GM21423 (cell line): ENCODE data around the gene SPOUT1.
A peak's percentile ranks its signal among the peaks of the same experiment; 100 is the strongest.

Experiments
- ATAC-seq: cut with Tn5 transposase; IDR thresholded peaks from one replicate; pipeline ENCODE4 v1.9.1; 2021; ENCODE audit warnings: mild to moderate bottlenecking, moderate library complexity; ENCODE audit not compliant: unreplicated experiment

The SPOUT1 gene

GRCh38 chr9:128773049-128773448 is 56.5 kb downstream of the SPOUT1 start:
- ATAC-seq, result no peak

DNA sequence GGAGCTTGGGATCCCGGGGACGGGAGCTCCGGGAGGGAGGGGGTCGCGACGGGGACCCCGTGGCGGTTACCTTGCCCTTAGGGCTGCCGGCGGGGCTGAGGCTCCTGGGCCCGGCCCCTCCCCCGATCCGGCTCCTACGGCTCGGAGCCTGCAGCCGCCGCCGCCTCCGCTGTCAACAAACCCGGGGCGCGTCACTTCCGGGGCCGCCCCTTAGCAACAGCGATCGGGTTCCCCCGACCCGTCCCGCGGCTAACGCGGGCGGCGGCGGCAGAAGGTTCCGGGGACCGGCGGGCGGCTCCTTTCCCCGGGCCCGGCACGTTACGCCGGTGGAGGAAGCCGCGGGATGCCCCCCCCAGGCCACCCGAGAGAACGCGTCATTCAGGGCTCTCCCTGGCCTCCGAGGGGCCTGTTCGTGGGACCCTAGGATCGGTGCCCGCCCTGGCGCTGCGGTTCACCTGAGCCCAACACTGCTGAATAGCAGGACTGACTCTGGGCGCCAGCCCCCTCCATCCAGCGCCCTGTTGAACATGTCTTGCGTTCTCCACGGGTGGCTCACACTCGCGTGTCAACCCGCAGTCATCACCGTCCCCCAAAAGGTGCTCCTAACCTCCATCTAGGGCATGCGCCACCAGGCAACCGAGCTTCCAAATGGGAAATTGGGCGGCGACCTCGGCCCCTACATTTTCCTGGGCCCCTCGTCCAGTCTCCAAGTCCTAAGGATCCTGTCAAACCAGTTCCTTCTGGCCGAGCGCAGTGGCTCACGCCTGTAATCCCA is 57.7 kb downstream of the SPOUT1 start, which contains the start of gene ZER1:
TSS of gene ZER1 (minus strand) at position 183 of the 775 bp plus-strand sequence. CDS start 16,362 bp downstream, outside the sequence.
- ATAC-seq, result peak; percentile 91

DNA sequence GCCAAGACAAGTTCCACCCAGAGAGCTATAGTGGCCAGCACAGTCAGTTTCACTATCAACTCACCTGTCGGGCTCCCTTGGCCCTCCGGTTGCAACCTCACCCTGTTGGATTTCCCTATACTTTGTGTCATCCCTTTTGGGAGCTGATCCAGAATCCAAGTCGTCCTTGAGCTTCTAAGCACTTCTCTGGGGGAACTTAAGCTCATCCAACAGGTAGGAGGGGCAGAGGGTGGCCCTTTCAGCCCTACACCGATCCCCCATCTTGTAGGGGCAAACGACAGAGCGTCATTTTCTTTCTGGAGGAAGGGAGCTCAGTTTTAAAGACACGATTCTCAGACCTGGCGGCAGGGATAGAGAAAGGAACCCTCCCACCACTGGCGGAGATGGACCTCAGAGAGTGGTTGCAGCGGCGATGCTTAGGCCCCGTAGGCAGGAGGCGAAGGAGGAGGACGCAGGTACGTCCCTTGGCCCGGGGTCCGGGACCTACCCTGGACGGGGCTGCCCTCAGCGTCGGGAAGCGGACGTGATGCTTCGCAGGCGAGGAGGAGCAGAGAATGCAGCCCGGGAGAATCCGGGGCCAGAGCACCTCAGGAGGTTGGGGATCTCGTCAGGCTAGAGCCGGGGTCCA is 58.4 kb downstream of the SPOUT1 start:
- peak; percentile 25 for ATAC-seq

GRCh38 chr9:128770286-128771030 is 59.1 kb downstream of the SPOUT1 start:
- no peak for ATAC-seq
